T-helper 1 cell (primary cell): ENCODE measurements around the gene GPR151.

Source experiments
- DNase-seq, 5 donors: peaks; one replicate each; pipeline ENCODE4 v3.0.0-alpha.2; 2012 to 2020

Gene GPR151

DNA sequence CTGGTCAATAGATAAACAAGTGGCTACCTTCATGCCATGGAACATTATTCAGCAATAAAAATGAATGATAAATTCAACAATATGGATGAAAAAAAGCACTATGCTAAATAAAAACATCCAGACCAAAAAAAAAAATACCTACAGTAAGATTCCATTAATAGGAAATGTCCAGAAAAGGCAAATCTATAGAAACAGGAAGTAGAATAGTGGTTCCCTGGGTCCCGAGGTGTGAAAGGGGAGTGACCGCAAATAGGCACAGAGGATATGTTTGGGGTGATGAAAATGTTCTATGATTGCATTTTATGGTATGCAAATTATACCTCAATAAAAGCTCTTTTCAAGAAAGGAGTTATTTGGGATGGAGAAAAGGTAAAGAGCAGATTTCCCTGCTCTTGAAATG, 3.6 kb upstream of the GPR151 start:
- no peak for DNase-seq

DNA sequence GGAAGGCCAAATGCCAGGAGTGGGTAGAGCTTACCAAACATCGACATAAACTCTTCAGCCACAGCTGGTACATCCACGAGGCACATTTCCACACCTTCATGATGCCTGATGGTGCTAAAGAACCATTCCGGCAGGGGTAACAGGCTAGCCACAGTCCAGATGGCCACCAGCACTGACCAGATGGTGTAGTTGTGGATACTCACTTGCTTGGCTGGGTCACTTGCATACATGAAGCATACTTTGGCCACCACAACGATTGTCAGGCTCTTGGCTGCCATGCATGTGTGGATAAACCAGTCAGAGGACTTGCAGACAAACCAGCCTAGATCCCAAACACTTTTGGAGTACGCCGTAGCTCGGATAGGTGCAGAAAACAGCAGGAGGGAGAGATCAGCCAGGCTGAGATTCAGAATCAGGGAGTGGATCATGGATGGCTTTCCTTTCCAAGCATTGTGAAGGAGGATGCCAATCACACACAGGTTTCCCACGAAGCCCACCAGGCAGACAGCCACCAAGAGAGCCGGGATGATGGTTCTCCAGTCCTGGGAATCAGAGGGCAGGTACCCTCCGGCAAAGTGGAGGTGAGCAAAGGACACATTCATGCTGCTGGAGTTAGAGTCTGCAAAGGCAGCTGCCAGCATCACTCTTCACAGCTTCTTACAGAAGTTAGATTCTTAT, 378 bp downstream of the GPR151 start:
- no peak for DNase-seq

DNA sequence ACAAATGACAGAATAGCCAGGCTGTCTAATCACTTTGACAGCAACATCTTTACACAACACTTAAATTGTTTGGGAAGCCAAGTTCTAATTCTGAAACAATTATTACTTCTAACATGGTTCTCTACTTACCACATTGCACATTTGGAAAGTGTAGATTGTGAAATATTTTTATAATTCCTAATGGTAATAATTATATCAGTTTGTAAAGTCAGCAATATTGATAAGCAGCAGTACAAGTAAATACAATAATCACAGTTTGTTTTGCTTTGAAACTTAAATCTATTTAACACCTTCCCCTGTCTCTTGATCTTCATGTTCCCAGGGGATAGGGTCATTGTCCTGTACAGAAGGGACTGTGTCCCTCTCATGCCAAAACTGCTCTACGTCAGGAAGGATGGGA, 1.4 kb downstream of the GPR151 start:
- no peak for DNase-seq

DNA sequence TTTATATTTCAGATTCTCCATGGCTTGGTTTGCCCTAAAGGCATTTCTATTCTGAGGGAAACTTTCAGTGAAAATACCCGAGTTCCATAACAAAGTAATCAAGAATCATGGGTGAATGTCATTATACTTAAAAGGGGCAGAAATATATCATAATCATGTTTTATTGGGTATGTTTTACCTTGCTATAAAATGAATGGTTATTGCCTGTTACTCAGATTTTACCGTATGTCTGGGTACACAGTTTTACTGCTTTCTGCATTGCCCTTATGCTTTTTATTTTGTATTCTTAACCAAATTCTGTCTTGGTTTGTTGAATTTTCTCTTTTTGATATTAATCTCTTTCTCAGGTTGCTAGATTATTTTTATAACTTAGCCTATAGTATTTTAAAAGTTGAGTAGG, 2.5 kb downstream of the GPR151 start:
- no peak for DNase-seq

DNA sequence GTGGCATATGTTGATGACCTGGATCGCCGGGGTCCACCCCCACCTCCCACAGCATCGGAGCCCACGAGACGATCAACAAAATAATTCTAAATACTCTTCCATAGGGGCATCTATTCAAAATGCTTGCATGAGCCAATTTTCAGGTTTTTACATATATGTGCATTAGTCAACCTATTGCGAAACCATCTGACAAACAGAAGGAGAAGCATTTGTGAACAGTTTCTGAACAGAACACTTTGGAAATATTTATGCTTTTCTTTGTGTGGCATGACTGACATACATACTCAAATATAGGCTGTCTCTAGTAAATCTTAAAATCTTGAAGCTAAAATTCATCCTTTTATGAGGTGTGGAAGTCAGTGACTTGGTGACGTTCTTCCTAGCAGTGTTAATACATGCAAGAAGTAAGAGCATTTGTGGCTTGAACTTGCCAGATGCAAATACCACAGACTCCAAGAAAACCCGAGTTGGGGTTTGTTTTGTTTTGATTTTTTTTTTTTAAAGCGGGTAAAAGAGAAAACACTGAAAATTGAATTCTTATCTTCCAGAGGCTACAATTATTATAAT, 5.3 kb downstream of the GPR151 start:
- DNase-seq = no peak

DNA sequence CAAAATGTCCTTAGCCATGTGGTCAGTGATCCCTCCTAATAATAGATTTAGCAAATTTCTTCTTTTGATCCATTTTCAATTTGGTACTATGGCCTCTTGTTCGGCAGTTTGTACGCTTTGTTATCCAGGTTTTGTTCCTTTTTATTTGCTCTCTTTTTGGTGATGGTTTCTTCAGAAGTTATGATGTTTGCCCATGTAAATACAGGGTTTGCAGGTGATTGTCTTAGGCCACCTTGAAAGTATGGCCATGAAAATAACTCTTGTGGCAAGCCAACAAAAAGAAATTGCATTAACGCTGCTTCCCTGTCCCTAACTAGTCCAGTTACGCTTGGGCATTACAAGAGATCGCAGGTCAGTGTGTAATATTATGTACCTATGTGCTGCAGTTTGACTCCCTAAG, 8.6 kb downstream of the GPR151 start:
- no peak for DNase-seq

- DNase-seq = no peak
Observed at GRCh38 chr5:146499680-146500079, 16.3 kb downstream of the GPR151 start.

- no peak for DNase-seq
Observed at GRCh38 chr5:146494656-146495055, 21.3 kb downstream of the GPR151 start.

GRCh38 chr5:146490089-146490843, 25.7 kb downstream of the GPR151 start:
- no peak for DNase-seq

DNA sequence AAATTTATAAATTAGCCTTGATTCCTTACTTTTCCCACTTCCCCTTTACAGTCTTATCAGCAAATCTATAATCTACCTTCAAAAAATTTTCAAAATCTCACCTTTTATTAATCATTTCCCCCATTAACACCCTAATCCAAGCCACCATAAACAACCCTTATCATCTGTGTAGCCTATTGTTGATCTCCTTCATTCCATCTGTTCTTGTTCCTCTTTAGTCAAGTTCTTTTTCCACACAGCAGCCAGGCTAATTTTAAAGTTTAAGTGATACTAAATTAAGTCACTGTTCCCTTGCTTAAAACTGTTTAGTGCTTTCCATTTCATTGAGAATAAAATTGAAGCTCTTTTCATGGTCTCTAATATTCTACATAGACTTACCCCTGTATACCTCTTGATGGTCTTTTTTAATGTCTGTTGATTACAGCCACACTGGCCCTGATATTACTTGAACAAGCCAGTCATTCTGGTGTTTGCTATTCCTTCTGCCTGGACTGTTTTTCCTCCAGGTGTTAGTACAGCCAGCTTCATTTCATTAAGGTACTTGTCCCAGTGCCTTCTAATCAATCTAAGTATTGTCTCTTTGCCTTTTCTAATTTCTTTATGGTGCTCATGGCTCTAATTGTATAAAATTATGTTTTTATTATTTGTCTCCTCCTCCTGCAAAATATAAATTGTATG, 31.1 kb downstream of the GPR151 start:
- DNase-seq = no peak

- no peak for DNase-seq
Observed at GRCh38 chr5:146482775-146483174, 33.2 kb downstream of the GPR151 start.

GRCh38 chr5:146475906-146476305, 40.1 kb downstream of the GPR151 start:
- DNase-seq = no peak

DNA sequence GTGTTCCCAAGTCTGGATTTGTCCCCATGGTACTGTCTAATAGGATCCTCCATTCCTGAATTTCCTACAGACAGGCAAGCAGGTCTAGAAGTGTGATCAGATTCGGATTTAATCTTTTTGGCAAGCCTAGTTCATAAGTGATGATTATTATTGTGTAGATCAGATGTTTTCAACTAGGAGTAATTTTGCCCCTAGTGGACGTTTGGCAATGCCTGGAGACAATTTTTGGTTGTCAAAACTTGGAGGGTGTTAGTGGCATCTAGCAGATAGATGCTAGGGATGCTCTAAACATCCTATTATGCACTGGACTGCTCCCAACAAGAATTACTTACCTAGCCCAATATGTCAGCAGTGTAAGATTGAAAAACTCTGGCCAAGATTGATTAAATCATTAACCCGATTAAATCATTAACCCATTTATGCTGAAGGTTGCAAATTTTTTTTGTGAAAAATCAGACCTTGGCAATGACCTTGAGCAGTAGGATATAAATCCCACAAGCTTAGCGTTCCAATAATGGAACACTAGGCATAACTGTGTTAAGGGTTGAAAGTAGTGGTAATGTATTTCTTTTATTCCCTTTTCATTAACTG, 40.7 kb downstream of the GPR151 start:
- no peak for DNase-seq

DNA sequence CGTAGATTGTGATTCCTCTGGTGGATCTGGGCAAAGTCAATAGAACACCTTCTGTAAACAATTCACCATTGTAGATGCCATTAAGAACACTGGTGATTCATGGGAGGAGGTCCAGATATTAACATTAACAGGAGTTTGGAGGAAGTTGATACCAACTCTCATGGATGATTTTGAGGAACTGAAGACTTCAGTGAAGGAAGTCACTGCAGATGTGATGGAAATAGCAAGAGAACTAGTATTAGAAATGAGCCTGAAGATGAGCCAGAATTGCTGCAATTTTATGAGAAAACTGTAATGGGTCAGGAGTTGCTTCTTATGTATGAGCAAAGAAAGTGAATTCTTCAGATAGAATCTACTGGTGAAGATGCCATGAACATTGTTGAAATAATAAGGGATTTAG, 41.9 kb downstream of the GPR151 start:
- DNase-seq = no peak

DNA sequence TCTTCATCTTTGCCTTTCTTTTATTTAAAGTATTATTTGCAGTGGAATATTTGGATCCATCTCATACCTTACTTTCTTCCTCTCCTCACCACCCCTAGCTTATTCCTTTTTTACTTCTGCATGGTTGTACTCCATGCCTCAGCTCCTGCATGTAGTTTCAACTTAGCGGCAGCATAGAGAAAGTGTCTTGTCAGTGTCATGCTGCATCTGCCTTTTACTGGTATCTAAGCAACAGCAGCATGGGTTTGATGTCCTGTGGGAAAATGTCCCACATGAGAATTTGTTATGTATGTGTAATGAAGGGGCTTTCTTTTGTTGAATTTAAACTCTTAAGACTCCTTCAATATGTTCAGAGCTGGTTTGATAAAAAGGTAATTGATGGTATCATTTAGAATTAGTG, 48.2 kb downstream of the GPR151 start:
- no peak for DNase-seq

GRCh38 chr5:146466521-146467349, 49.3 kb downstream of the GPR151 start:
- no peak for DNase-seq

DNA sequence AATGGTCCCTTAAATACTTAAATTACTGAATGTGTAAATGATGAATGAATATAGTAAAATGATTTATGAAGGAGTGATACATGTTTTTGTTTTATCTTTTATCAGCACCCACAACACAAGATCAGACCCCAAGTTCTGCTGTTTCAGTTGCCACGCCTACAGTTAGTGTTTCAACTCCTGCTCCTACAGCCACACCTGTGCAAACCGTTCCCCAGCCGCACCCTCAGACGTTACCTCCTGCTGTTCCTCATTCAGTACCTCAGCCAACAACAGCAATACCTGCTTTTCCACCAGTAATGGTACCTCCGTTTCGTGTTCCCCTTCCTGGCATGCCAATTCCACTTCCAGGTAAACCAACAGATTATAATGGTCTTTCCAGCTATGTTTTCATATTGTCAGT, 52.5 kb downstream of the GPR151 start:
- DNase-seq = no peak
